ENCODE results near the gene NADSYN1.
"Not testable (repeated sequence)": the region's sequence is repeated elsewhere in the genome, so short reads cannot be mapped to it uniquely, and the experiment has no call there.

The NADSYN1 gene

DNA sequence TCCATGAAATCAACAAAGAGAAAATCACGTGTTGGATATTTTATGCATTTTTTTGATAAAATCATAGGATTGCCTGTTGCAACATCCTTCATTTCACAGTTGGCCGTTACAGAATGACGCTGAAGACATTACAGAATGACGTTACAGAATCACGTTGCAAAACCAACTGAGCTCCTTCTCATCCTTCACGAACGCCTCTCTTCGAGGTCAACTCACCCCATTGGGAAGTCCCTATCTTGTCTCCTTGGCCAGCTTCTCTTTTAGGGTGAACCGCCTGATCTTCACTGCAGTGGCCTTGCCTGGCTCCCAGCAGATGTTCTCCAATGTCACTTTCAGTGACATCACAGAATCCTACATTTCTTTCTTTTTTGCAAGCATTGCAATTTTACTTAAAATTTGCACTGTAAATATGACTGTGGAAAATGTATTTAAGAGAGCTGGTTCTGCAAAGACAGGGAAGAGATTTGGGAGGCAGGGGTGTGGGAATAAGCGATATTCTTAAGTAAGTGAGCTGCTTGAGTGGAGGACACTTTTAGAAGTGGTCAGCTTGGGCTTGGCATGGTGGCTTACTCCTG lies 79.1 kb downstream of the NADSYN1 start (continued):
- no peak for TF ChIP-seq ZNF202 (tag by site-specific recombination; IDR thresholded peaks at IDR 0.05; ENCODE audit: borderline replicate concordance)
- no peak for TF ChIP-seq ZNF416 (tag by site-specific recombination; IDR thresholded peaks at IDR 0.05)
- TF ChIP-seq ZFP69B (tag by site-specific recombination; IDR thresholded peaks at IDR 0.05) = no peak
- TF ChIP-seq SETDB1 (IDR thresholded peaks at IDR 0.05; ENCODE audit: insufficient read length, low read length) = no peak
- TF ChIP-seq ZNF2 (tag by site-specific recombination; IDR thresholded peaks at IDR 0.05) = no peak
- no peak for TF ChIP-seq ZIC2 (tag by site-specific recombination; IDR thresholded peaks at IDR 0.05)
- no peak for TF ChIP-seq ZNF311 (tag by site-specific recombination; IDR thresholded peaks at IDR 0.05; ENCODE audit: borderline replicate concordance)

DNA sequence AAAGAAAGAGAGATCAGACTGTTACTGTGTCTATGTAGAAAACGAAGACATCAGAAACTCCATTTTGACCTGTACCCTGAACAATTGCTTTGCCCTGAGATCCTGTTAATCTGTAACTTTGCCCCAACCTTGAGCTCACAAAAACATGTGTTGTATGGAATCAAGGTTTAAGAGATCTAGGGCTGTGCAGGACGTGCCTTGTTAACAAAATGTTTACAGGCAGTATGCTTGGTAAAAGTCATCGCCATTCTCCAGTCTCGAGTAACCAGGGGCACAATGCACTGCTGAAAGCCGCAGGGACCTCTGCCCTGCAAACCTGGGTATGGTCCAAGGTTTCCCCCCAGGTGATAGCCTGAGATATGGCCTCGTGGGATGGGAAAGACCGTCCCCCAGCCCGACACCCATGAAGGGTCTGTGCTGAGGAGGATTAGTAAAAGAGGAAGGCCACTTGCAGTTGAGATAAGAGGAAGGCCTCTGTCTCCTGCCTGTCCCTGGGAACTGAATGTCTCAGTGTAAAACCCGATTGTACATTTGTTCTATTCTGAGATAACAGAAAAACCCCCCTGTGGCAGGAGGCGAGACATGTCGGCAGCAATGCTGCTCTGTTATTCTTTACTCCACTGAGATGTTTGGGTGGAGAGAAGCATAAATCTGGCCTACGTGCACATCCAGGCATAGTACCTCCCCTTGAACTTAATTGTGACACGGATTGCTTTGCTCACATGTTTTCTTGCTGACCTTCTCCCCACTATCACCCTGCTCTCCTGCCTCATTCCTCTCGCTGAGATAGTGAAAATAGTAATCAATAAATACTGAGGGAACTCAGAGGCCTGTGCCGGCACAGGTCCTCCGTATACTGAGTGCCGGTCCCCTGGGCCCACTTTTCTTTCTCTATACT lies 82.0 kb downstream of the NADSYN1 start:
- H3K4me1 ChIP-seq (ENCODE audit: control insufficient read depth, insufficient read depth, low read length); CTCF ChIA-PET; POLR2A ChIA-PET; H3K4me3 ChIP-seq (ENCODE audit: low read depth, low read length); H3K36me3 ChIP-seq (ENCODE audit: control insufficient read depth in 2 of 2, insufficient read depth in 1 of 2, low read length in 2 of 2); H3K9me3 ChIP-seq (ENCODE audit: control insufficient read depth, insufficient read depth, low read depth, low read length); H3K27ac ChIP-seq (ENCODE audit: extremely low read depth, low read depth, low read length): not testable (repeated sequence)

DNA sequence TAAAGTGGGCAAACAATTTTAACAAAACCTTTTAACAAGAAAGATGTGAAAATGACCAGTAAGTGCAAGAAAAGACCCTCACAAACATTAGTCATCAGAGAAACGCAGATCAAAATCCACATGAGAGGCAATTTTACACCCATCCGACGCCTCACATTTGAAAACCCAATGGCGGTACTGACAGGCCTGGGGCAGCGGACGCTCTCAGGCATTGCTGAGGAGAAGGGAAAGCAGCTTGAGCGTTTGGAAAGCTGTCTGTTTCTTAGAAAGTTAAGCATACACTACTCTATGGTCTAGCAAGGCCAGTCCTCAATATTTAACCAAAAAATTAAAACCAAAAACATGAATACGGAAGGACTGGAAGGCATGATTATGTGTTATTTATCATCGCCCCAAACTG lies 82.8 kb downstream of the NADSYN1 start:
- no peak overlapping the region for H3K27ac ChIP-seq (ENCODE audit: extremely low read depth, low read depth, low read length)
- no peak overlapping the region for H3K4me3 ChIP-seq (ENCODE audit: low read depth, low read length)
- CTCF ChIA-PET = no interaction called here
- H3K4me1 ChIP-seq (ENCODE audit: control insufficient read depth, insufficient read depth, low read length) = no peaks in the 10 kb centered on the region
- no peak for TF ChIP-seq ZNF670 (tag by site-specific recombination; IDR thresholded peaks at IDR 0.05; ENCODE audit: low read depth)
- no peak for TF ChIP-seq ZEB2 (tag by site-specific recombination; IDR thresholded peaks at IDR 0.05)
- no peak for TF ChIP-seq ZNF571 (tag by site-specific recombination; IDR thresholded peaks at IDR 0.05)
- TF ChIP-seq, protein P1, sequence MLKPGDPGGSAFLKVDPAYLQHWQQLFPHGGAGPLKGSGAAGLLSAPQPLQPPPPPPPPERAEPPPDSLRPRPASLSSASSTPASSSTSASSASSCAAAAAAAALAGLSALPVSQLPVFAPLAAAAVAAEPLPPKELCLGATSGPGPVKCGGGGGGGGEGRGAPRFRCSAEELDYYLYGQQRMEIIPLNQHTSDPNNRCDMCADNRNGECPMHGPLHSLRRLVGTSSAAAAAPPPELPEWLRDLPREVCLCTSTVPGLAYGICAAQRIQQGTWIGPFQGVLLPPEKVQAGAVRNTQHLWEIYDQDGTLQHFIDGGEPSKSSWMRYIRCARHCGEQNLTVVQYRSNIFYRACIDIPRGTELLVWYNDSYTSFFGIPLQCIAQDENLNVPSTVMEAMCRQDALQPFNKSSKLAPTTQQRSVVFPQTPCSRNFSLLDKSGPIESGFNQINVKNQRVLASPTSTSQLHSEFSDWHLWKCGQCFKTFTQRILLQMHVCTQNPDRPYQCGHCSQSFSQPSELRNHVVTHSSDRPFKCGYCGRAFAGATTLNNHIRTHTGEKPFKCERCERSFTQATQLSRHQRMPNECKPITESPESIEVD (tag by site-specific recombination; IDR thresholded peaks at IDR 0.05) = no peak
- no peak for TF ChIP-seq ZNF140 (tag by site-specific recombination; IDR thresholded peaks at IDR 0.05)
- TF ChIP-seq SCRT2 (tag by site-specific recombination; IDR thresholded peaks at IDR 0.05) = no peak
- no peak for TF ChIP-seq GLIS1 (tag by site-specific recombination; IDR thresholded peaks at IDR 0.05)
- no peak for TF ChIP-seq KLF7 (tag by site-specific recombination; IDR thresholded peaks at IDR 0.05; ENCODE audit: borderline replicate concordance)
- no peak for TF ChIP-seq SP7 (tag by site-specific recombination; IDR thresholded peaks at IDR 0.05)
- TF ChIP-seq, protein P2, sequence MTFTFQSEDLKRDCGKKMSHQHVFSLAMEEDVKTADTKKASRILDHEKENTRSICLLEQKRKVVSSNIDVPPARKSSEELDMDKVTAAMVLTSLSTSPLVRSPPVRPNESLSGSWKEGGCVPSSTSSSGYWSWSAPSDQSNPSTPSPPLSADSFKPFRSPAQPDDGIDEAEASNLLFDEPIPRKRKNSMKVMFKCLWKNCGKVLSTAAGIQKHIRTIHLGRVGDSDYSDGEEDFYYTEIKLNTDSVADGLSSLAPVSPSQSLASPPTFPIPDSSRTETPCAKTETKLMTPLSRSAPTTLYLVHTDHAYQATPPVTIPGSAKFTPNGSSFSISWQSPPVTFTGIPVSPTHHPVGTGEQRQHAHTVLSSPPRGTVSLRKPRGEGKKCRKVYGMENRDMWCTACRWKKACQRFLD (tag by site-specific recombination; IDR thresholded peaks at IDR 0.05) = no peak
- TF ChIP-seq, protein P3, sequence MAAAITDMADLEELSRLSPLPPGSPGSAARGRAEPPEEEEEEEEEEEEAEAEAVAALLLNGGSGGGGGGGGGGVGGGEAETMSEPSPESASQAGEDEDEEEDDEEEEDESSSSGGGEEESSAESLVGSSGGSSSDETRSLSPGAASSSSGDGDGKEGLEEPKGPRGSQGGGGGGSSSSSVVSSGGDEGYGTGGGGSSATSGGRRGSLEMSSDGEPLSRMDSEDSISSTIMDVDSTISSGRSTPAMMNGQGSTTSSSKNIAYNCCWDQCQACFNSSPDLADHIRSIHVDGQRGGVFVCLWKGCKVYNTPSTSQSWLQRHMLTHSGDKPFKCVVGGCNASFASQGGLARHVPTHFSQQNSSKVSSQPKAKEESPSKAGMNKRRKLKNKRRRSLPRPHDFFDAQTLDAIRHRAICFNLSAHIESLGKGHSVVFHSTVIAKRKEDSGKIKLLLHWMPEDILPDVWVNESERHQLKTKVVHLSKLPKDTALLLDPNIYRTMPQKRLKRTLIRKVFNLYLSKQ (tag by site-specific recombination; IDR thresholded peaks at IDR 0.05; ENCODE audit: borderline replicate concordance) = no peak
- TF ChIP-seq, protein P4, sequence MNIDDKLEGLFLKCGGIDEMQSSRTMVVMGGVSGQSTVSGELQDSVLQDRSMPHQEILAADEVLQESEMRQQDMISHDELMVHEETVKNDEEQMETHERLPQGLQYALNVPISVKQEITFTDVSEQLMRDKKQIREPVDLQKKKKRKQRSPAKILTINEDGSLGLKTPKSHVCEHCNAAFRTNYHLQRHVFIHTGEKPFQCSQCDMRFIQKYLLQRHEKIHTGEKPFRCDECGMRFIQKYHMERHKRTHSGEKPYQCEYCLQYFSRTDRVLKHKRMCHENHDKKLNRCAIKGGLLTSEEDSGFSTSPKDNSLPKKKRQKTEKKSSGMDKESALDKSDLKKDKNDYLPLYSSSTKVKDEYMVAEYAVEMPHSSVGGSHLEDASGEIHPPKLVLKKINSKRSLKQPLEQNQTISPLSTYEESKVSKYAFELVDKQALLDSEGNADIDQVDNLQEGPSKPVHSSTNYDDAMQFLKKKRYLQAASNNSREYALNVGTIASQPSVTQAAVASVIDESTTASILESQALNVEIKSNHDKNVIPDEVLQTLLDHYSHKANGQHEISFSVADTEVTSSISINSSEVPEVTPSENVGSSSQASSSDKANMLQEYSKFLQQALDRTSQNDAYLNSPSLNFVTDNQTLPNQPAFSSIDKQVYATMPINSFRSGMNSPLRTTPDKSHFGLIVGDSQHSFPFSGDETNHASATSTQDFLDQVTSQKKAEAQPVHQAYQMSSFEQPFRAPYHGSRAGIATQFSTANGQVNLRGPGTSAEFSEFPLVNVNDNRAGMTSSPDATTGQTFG (tag by site-specific recombination; IDR thresholded peaks at IDR 0.05; ENCODE audit: borderline replicate concordance) = no peak
- TF ChIP-seq ZNF843 (tag by site-specific recombination; IDR thresholded peaks at IDR 0.05) = no peak
- TF ChIP-seq, protein P5, sequence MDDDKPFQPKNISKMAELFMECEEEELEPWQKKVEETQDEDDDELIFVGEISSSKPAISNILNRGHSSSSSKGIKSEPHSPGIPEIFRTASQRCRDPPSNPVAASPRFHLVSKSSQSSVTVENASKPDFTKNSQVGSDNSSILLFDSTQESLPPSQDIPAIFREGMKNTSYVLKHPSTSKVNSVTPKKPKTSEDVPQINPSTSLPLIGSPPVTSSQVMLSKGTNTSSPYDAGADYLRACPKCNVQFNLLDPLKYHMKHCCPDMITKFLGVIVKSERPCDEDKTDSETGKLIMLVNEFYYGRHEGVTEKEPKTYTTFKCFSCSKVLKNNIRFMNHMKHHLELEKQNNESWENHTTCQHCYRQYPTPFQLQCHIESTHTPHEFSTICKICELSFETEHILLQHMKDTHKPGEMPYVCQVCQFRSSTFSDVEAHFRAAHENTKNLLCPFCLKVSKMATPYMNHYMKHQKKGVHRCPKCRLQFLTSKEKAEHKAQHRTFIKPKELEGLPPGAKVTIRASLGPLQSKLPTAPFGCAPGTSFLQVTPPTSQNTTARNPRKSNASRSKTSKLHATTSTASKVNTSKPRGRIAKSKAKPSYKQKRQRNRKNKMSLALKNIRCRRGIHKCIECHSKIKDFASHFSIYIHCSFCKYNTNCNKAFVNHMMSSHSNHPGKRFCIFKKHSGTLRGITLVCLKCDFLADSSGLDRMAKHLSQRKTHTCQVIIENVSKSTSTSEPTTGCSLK (tag by site-specific recombination; IDR thresholded peaks at IDR 0.05) = no peak
- H3K36me3 ChIP-seq (ENCODE audit: control insufficient read depth in 2 of 2, insufficient read depth in 1 of 2, low read length in 2 of 2) = no peaks in the 10 kb centered on the region
- H3K9me3 ChIP-seq (ENCODE audit: control insufficient read depth, insufficient read depth, low read depth, low read length) = no peaks in the 10 kb centered on the region
- POLR2A ChIA-PET = no interaction called here
